ENCODE results near the gene EFR3B.

Gene EFR3B

GRCh38 chr2:25198576-25198975, 156.7 kb downstream of the EFR3B start:
- Histone ChIP-seq H3K4me1 (ENCODE audit: control extremely low read depth in 1 of 4, control insufficient read depth in 4 of 4, insufficient read depth in 4 of 4, low read length in 3 of 4) (peaks cover 0 to 30% (median 17%) of the 10 kb centered on the region in 4 experiments), H3K9me3 (ENCODE audit: control extremely low read depth in 1 of 5, control insufficient read depth in 4 of 5, insufficient read depth in 2 of 5, low read depth in 1 of 5, low read length in 4 of 5) (no peaks in the 10 kb centered on the region), H3K36me3 (ENCODE audit: control insufficient read depth in 4 of 4, insufficient read depth in 4 of 4, low read length in 3 of 4) (no peaks in the 10 kb centered on the region), H3K4me3 (ENCODE audit: control insufficient read depth in 1 of 7, extremely low read depth in 1 of 7, insufficient read depth in 4 of 7, low read depth in 2 of 7, low read length in 6 of 7) (no peak overlapping the region), H3K27me3 (replicated peaks in 2 of 5; ENCODE audit: control insufficient read depth in 4 of 5, insufficient read depth in 5 of 5, low read length in 4 of 5) (no peaks in the 10 kb centered on the region), H3K27ac (ENCODE audit: insufficient read depth in 1 of 2, low read depth in 1 of 2, low read length in 2 of 2, poor library complexity in 1 of 2, severe bottlenecking in 2 of 2) (no peak overlapping the region)
- no peak for DNase-seq
- no CpG with 5 or more reads among the region's 5 CpGs for WGBS (ENCODE audit: insufficient coverage)
- CTCF ChIA-PET: interaction anchor here (0.9 kb wide), 1 partner anchor 64 kb away, joined by 3 read pairs; no protein-coding TSS in a partner anchor
- POLR2A ChIA-PET: interaction anchor here (0.6 kb wide), 1 partner anchor 141 kb away, joined by 4 read pairs; no protein-coding TSS in a partner anchor

GRCh38 chr2:25201265-25201664, 159.4 kb downstream of the EFR3B start:
- 92% methylated on average over 4 of the region's 6 CpGs for WGBS (ENCODE audit: insufficient coverage)
- no peak overlapping the region for H3K27ac ChIP-seq (ENCODE audit: insufficient read depth in 1 of 2, low read depth in 1 of 2, low read length in 2 of 2, poor library complexity in 1 of 2, severe bottlenecking in 2 of 2)
- DNase-seq: peak in 2 of 3 donors; percentile 17 to 28
- no peaks in the 10 kb centered on the region for H3K36me3 ChIP-seq (ENCODE audit: control insufficient read depth in 4 of 4, insufficient read depth in 4 of 4, low read length in 3 of 4)
- H3K9me3 ChIP-seq (ENCODE audit: control extremely low read depth in 1 of 5, control insufficient read depth in 4 of 5, insufficient read depth in 2 of 5, low read depth in 1 of 5, low read length in 4 of 5): no peaks in the 10 kb centered on the region
- peaks cover 0 to 39% (median 20%) of the 10 kb centered on the region in 4 experiments for H3K4me1 ChIP-seq (ENCODE audit: control extremely low read depth in 1 of 4, control insufficient read depth in 4 of 4, insufficient read depth in 4 of 4, low read length in 3 of 4)
- CTCF ChIA-PET: interaction anchor here (1.4 kb wide), 1 partner anchor 27 kb away, joined by 7 read pairs; no protein-coding TSS in a partner anchor
- H3K4me3 ChIP-seq (ENCODE audit: control insufficient read depth in 1 of 7, extremely low read depth in 1 of 7, insufficient read depth in 4 of 7, low read depth in 2 of 7, low read length in 6 of 7): no peak overlapping the region
- H3K27me3 ChIP-seq (replicated peaks in 2 of 5; ENCODE audit: control insufficient read depth in 4 of 5, insufficient read depth in 5 of 5, low read length in 4 of 5): no peaks in the 10 kb centered on the region
- POLR2A ChIA-PET: no interaction called here

- no peaks in the 10 kb centered on the region for H3K9me3 ChIP-seq (ENCODE audit: control extremely low read depth in 1 of 5, control insufficient read depth in 4 of 5, insufficient read depth in 2 of 5, low read depth in 1 of 5, low read length in 4 of 5)
- peaks cover under 1 to 44% (median 25%) of the 10 kb centered on the region in 4 experiments for H3K4me1 ChIP-seq (ENCODE audit: control extremely low read depth in 1 of 4, control insufficient read depth in 4 of 4, insufficient read depth in 4 of 4, low read length in 3 of 4)
- CTCF ChIA-PET: interaction anchor here (1.3 to 1.4 kb wide), 3 partner anchors 11 to 27 kb away, joined by 3 to 7 read pairs (median 3); no protein-coding TSS in a partner anchor
- H3K4me3 ChIP-seq (ENCODE audit: control insufficient read depth in 1 of 7, extremely low read depth in 1 of 7, insufficient read depth in 4 of 7, low read depth in 2 of 7, low read length in 6 of 7): no peak overlapping the region
- 92% methylated on average over 6 of the region's 7 CpGs for WGBS (ENCODE audit: insufficient coverage)
- no peak for DNase-seq
- no peaks in the 10 kb centered on the region for H3K36me3 ChIP-seq (ENCODE audit: control insufficient read depth in 4 of 4, insufficient read depth in 4 of 4, low read length in 3 of 4)
- H3K27me3 ChIP-seq (replicated peaks in 2 of 5; ENCODE audit: control insufficient read depth in 4 of 5, insufficient read depth in 5 of 5, low read length in 4 of 5): no peaks in the 10 kb centered on the region
- POLR2A ChIA-PET: no interaction called here
- H3K27ac ChIP-seq (ENCODE audit: insufficient read depth in 1 of 2, low read depth in 1 of 2, low read length in 2 of 2, poor library complexity in 1 of 2, severe bottlenecking in 2 of 2): no peak overlapping the region
These were observed 159.9 kb downstream of the EFR3B start for GRCh38 chr2:25201794-25202193.

- Histone ChIP-seq H3K4me3 (ENCODE audit: control insufficient read depth in 1 of 7, extremely low read depth in 1 of 7, insufficient read depth in 4 of 7, low read depth in 2 of 7, low read length in 6 of 7) (no peak overlapping the region), H3K4me1 (ENCODE audit: control extremely low read depth in 1 of 4, control insufficient read depth in 4 of 4, insufficient read depth in 4 of 4, low read length in 3 of 4) (peaks cover 2 to 47% (median 29%) of the 10 kb centered on the region in 4 experiments), H3K36me3 (ENCODE audit: control insufficient read depth in 4 of 4, insufficient read depth in 4 of 4, low read length in 3 of 4) (no peaks in the 10 kb centered on the region), H3K9me3 (ENCODE audit: control extremely low read depth in 1 of 5, control insufficient read depth in 4 of 5, insufficient read depth in 2 of 5, low read depth in 1 of 5, low read length in 4 of 5) (no peaks in the 10 kb centered on the region), H3K27me3 (replicated peaks in 2 of 5; ENCODE audit: control insufficient read depth in 4 of 5, insufficient read depth in 5 of 5, low read length in 4 of 5) (no peaks in the 10 kb centered on the region), H3K27ac (ENCODE audit: insufficient read depth in 1 of 2, low read depth in 1 of 2, low read length in 2 of 2, poor library complexity in 1 of 2, severe bottlenecking in 2 of 2) (no peak overlapping the region)
- ChIA-PET POLR2A (no interaction called here), CTCF (interaction anchor here (1.3 to 1.4 kb wide), 2 partner anchors 10 to 27 kb away, joined by 3 read pairs; no protein-coding TSS in a partner anchor)
- WGBS (ENCODE audit: insufficient coverage): 58% methylated on average over 6 of the region's 11 CpGs
- DNase-seq: peak in 1 of 3 donors; percentile 23
These were observed 160.4 kb downstream of the EFR3B start for GRCh38 chr2:25202275-25202674.

- 28% methylated on average over 57 of the region's 59 CpGs for WGBS (ENCODE audit: insufficient coverage)
- Histone ChIP-seq H3K4me3 (ENCODE audit: control insufficient read depth in 1 of 7, extremely low read depth in 1 of 7, insufficient read depth in 4 of 7, low read depth in 2 of 7, low read length in 6 of 7) (peak overlapping the region in 3 of 7 experiments; percentile 25 to 68 (median 56)), H3K36me3 (ENCODE audit: control insufficient read depth in 4 of 4, insufficient read depth in 4 of 4, low read length in 3 of 4) (no peaks in the 10 kb centered on the region), H3K9me3 (ENCODE audit: control extremely low read depth in 1 of 5, control insufficient read depth in 4 of 5, insufficient read depth in 2 of 5, low read depth in 1 of 5, low read length in 4 of 5) (no peaks in the 10 kb centered on the region), H3K27ac (ENCODE audit: insufficient read depth in 1 of 2, low read depth in 1 of 2, low read length in 2 of 2, poor library complexity in 1 of 2, severe bottlenecking in 2 of 2) (no peak overlapping the region), H3K4me1 (ENCODE audit: control extremely low read depth in 1 of 4, control insufficient read depth in 4 of 4, insufficient read depth in 4 of 4, low read length in 3 of 4) (peaks cover 2 to 46% (median 30%) of the 10 kb centered on the region in 4 experiments), H3K27me3 (replicated peaks in 2 of 5; ENCODE audit: control insufficient read depth in 4 of 5, insufficient read depth in 5 of 5, low read length in 4 of 5) (no peaks in the 10 kb centered on the region)
- peak in 2 of 3 donors; percentile 43 to 60 for DNase-seq
- CTCF ChIA-PET: interaction anchor here (0.8 to 13.4 kb wide), 4 partner anchors 8 to 41 kb away, joined by 3 to 105 read pairs (median 13); no protein-coding TSS in a partner anchor
- POLR2A ChIA-PET: interaction anchor here (0.5 kb wide), 1 partner anchor 83 kb away, joined by 4 read pairs; no protein-coding TSS in a partner anchor
These were observed 162.4 kb downstream of the EFR3B start for GRCh38 chr2:25204190-25204838.

GRCh38 chr2:25207078-25207545, 165.2 kb downstream of the EFR3B start:
- Histone ChIP-seq H3K27me3 (replicated peaks in 2 of 5; ENCODE audit: control insufficient read depth in 4 of 5, insufficient read depth in 5 of 5, low read length in 4 of 5) (no peaks in the 10 kb centered on the region), H3K36me3 (ENCODE audit: control insufficient read depth in 4 of 4, insufficient read depth in 4 of 4, low read length in 3 of 4) (no peaks in the 10 kb centered on the region), H3K4me3 (ENCODE audit: control insufficient read depth in 1 of 7, extremely low read depth in 1 of 7, insufficient read depth in 4 of 7, low read depth in 2 of 7, low read length in 6 of 7) (no peak overlapping the region), H3K27ac (ENCODE audit: insufficient read depth in 1 of 2, low read depth in 1 of 2, low read length in 2 of 2, poor library complexity in 1 of 2, severe bottlenecking in 2 of 2) (no peak overlapping the region), H3K4me1 (ENCODE audit: control extremely low read depth in 1 of 4, control insufficient read depth in 4 of 4, insufficient read depth in 4 of 4, low read length in 3 of 4) (peaks cover 4 to 61% (median 50%) of the 10 kb centered on the region in 4 experiments), H3K9me3 (ENCODE audit: control extremely low read depth in 1 of 5, control insufficient read depth in 4 of 5, insufficient read depth in 2 of 5, low read depth in 1 of 5, low read length in 4 of 5) (no peaks in the 10 kb centered on the region)
- ChIA-PET CTCF (interaction anchor here (0.6 to 13.4 kb wide), 8 partner anchors 9 to 232 kb away, joined by 3 to 105 read pairs (median 4); no protein-coding TSS in a partner anchor), POLR2A (interaction anchor here (0.6 kb wide), 1 partner anchor 72 kb away, joined by 3 read pairs; no protein-coding TSS in a partner anchor)
- 9% methylated on average over 5 of the region's 5 CpGs for WGBS (ENCODE audit: insufficient coverage)
- DNase-seq: peak; percentile 80 to 95 (median 94)
